ENCODE data around the gene ERCC3. TPM values are rescaled to one million over a fixed set of nuclear protein-coding genes. Genes with fewer than 3 reads are reported as not detected.

The ERCC3 gene
- polyA plus RNA-seq, 1 of the 3 experiments (the other 2 are of a cell fraction): 84.8 TPM

DNA sequence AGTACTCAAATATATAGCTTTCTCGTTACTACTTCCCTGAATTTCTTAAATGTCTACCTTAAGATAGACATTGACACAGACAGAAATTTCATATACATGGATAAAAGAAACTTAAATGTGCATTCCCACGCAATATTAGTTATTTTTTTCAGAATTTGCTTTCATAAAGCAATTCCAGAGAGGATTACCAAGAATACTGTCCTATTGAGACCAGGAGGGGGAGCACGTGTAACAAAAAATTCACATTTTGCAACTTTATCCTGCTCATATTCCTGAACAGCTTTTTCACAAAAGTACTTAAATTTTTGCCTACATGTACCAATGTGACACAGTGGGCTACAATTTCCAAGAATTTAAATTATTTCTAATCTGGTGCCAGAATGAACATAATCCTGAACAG is 30.7 kb upstream of the ERCC3 start:
- peak; percentile 50 for DNase-seq
- POLR2A ChIA-PET: no interaction called here

DNA sequence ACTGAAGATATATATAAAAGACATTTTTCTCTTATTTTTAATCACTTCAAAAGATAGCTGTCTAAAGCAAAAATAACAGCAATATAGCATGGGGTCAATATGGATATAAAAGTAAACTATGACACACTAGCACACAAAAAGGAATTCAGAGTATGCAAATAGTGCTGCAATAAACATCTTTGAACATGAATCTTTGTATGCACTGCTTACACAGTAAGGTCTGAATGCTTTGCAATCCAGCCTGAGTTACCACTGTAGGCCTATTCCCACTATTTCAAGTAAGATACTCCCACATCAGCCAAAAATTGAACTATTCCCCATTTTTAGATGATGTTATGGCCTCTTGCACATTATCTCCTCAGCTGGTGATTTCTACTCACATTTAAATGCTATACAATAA is 27.4 kb upstream of the ERCC3 start:
- Histone ChIP-seq H3K4me3 (ENCODE audit: low read depth in 2 of 2, low read length in 1 of 2) (no peak overlapping the region), H3K9me2 (no peaks in the 10 kb centered on the region), H3K27ac (ENCODE audit: low read depth in 2 of 2, low read length in 1 of 2) (no peak overlapping the region), H3K27me3 (ENCODE audit: insufficient read depth) (no peaks in the 10 kb centered on the region), H3F3A (replicated peaks; ENCODE audit: insufficient read depth) (peaks cover 10% of the 10 kb centered on the region), H4K20me1 (ENCODE audit: insufficient read depth) (no peaks in the 10 kb centered on the region), H3K4me2 (no peak overlapping the region), H2AFZ (ENCODE audit: low read depth) (no peak overlapping the region), H3K9ac (no peak overlapping the region), H3K9me3 (no peaks in the 10 kb centered on the region), H3K36me3 (replicated peaks in 1 of 2; ENCODE audit: control insufficient read depth in 1 of 2, insufficient read depth in 2 of 2, low read length in 1 of 2) (peaks cover 65 to 78% of the 10 kb centered on the region in 2 experiments), H3K4me1 (ENCODE audit: control insufficient read depth in 1 of 2, insufficient read depth in 2 of 2, low read depth in 1 of 2, low read length in 1 of 2) (no peaks in the 10 kb centered on the region; a peak in 1 of 4 replicates), H3K79me2 (ENCODE audit: insufficient read depth) (peaks cover 8% of the 10 kb centered on the region)
- CTCF ChIA-PET: interaction anchor here (1.2 to 9.4 kb wide), 2 partner anchors 12 to 159 kb away, joined by 4 to 121 read pairs; no protein-coding TSS in a partner anchor
- TF ChIP-seq, protein P1, sequence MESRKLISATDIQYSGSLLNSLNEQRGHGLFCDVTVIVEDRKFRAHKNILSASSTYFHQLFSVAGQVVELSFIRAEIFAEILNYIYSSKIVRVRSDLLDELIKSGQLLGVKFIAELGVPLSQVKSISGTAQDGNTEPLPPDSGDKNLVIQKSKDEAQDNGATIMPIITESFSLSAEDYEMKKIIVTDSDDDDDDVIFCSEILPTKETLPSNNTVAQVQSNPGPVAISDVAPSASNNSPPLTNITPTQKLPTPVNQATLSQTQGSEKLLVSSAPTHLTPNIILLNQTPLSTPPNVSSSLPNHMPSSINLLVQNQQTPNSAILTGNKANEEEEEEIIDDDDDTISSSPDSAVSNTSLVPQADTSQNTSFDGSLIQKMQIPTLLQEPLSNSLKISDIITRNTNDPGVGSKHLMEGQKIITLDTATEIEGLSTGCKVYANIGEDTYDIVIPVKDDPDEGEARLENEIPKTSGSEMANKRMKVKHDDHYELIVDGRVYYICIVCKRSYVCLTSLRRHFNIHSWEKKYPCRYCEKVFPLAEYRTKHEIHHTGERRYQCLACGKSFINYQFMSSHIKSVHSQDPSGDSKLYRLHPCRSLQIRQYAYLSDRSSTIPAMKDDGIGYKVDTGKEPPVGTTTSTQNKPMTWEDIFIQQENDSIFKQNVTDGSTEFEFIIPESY (IDR thresholded peaks at IDR 0.05; ENCODE audit: borderline replicate concordance, low read depth): no peak
- no peak for TF ChIP-seq GABPA (IDR thresholded peaks at IDR 0.05; ENCODE audit: low read depth)
- TF ChIP-seq TAF1 (IDR thresholded peaks at IDR 0.05; ENCODE audit: borderline replicate concordance, low read depth, low read length): no peak
- TF ChIP-seq RXRA (IDR thresholded peaks at IDR 0.05; ENCODE audit: borderline replicate concordance, low read depth): no peak
- TF ChIP-seq RFX5 (IDR thresholded peaks at IDR 0.05; ENCODE audit: low read length): no peak
- TF ChIP-seq FOXM1 (IDR thresholded peaks at IDR 0.05; ENCODE audit: low read depth): no peak
- no peak for TF ChIP-seq NFIC (IDR thresholded peaks at IDR 0.05; ENCODE audit: borderline replicate concordance)
- TF ChIP-seq SMC3 (IDR thresholded peaks at IDR 0.05; ENCODE audit: low read depth, low read length): no peak
- TF ChIP-seq EZH2phosphoT487 (IDR thresholded peaks at IDR 0.05; ENCODE audit: borderline replicate concordance, low read depth): no peak
- TF ChIP-seq EP300 (IDR thresholded peaks at IDR 0.05; ENCODE audit: borderline replicate concordance in 1 of 2, low read depth in 1 of 2, low read length in 1 of 2): no peak
- no peak for TF ChIP-seq CHD2 (IDR thresholded peaks at IDR 0.05; ENCODE audit: low read length, partially characterized antibody)
- no peak for TF ChIP-seq MXI1 (IDR thresholded peaks at IDR 0.05; ENCODE audit: low read depth, low read length)
- no peak for DNase-seq
- POLR2A ChIA-PET: no interaction called here

More for the DNA sequence above, 30.7 kb upstream of the ERCC3 start:
- no peaks in the 10 kb centered on the region for H4K20me1 ChIP-seq (ENCODE audit: insufficient read depth)
- H3K9ac ChIP-seq: no peak overlapping the region
- CTCF ChIA-PET: interaction anchor here (0.6 to 9.4 kb wide), 46 partner anchors 9 to 533 kb away, joined by 3 to 121 read pairs (median 5); partner anchors contain the start of genes BIN1, LIMS2 and MAP3K2
- H3F3A ChIP-seq (replicated peaks; ENCODE audit: insufficient read depth): peaks cover 14% of the 10 kb centered on the region
- no peaks in the 10 kb centered on the region for H3K9me3 ChIP-seq
- H3K36me3 ChIP-seq (replicated peaks in 1 of 2; ENCODE audit: control insufficient read depth in 1 of 2, insufficient read depth in 2 of 2, low read length in 1 of 2): peaks cover 64 to 75% of the 10 kb centered on the region in 2 experiments
- peaks cover 13% of the 10 kb centered on the region for H3K79me2 ChIP-seq (ENCODE audit: insufficient read depth)
- H3K4me3 ChIP-seq (ENCODE audit: low read depth in 2 of 2, low read length in 1 of 2): no peak overlapping the region; a peak in 1 of 4 replicates
- no peak overlapping the region for H3K27ac ChIP-seq (ENCODE audit: low read depth in 2 of 2, low read length in 1 of 2)
- no peak overlapping the region for H2AFZ ChIP-seq (ENCODE audit: low read depth)
- 44% methylated on average over 3 of the region's 3 CpGs for WGBS (ENCODE audit: low lambda C conversion rate)
- no peaks in the 10 kb centered on the region for H3K27me3 ChIP-seq (ENCODE audit: insufficient read depth)
- H3K4me2 ChIP-seq: no peak overlapping the region
- TF ChIP-seq, protein P2, sequence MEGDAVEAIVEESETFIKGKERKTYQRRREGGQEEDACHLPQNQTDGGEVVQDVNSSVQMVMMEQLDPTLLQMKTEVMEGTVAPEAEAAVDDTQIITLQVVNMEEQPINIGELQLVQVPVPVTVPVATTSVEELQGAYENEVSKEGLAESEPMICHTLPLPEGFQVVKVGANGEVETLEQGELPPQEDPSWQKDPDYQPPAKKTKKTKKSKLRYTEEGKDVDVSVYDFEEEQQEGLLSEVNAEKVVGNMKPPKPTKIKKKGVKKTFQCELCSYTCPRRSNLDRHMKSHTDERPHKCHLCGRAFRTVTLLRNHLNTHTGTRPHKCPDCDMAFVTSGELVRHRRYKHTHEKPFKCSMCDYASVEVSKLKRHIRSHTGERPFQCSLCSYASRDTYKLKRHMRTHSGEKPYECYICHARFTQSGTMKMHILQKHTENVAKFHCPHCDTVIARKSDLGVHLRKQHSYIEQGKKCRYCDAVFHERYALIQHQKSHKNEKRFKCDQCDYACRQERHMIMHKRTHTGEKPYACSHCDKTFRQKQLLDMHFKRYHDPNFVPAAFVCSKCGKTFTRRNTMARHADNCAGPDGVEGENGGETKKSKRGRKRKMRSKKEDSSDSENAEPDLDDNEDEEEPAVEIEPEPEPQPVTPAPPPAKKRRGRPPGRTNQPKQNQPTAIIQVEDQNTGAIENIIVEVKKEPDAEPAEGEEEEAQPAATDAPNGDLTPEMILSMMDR (IDR thresholded peaks at IDR 0.05): peak; percentile 81
- no peak for TF ChIP-seq EP300 (IDR thresholded peaks at IDR 0.05; ENCODE audit: borderline replicate concordance in 1 of 2, low read depth in 1 of 2, low read length in 1 of 2)
- TF ChIP-seq SIN3A (IDR thresholded peaks at IDR 0.05; ENCODE audit: borderline replicate concordance, low read depth, low read length): no peak
- no peak for TF ChIP-seq TAF1 (IDR thresholded peaks at IDR 0.05; ENCODE audit: borderline replicate concordance, low read depth, low read length)
- TF ChIP-seq, protein P3, sequence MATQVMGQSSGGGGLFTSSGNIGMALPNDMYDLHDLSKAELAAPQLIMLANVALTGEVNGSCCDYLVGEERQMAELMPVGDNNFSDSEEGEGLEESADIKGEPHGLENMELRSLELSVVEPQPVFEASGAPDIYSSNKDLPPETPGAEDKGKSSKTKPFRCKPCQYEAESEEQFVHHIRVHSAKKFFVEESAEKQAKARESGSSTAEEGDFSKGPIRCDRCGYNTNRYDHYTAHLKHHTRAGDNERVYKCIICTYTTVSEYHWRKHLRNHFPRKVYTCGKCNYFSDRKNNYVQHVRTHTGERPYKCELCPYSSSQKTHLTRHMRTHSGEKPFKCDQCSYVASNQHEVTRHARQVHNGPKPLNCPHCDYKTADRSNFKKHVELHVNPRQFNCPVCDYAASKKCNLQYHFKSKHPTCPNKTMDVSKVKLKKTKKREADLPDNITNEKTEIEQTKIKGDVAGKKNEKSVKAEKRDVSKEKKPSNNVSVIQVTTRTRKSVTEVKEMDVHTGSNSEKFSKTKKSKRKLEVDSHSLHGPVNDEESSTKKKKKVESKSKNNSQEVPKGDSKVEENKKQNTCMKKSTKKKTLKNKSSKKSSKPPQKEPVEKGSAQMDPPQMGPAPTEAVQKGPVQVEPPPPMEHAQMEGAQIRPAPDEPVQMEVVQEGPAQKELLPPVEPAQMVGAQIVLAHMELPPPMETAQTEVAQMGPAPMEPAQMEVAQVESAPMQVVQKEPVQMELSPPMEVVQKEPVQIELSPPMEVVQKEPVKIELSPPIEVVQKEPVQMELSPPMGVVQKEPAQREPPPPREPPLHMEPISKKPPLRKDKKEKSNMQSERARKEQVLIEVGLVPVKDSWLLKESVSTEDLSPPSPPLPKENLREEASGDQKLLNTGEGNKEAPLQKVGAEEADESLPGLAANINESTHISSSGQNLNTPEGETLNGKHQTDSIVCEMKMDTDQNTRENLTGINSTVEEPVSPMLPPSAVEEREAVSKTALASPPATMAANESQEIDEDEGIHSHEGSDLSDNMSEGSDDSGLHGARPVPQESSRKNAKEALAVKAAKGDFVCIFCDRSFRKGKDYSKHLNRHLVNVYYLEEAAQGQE (IDR thresholded peaks at IDR 0.05; ENCODE audit: low read depth, low read length): no peak
- TF ChIP-seq TEAD4 (IDR thresholded peaks at IDR 0.05; ENCODE audit: borderline replicate concordance, insufficient read depth): no peak
- peak; percentile 78 for TF ChIP-seq RAD21 (IDR thresholded peaks at IDR 0.05; ENCODE audit: low read length)
- TF ChIP-seq SMC3 (IDR thresholded peaks at IDR 0.05; ENCODE audit: low read depth, low read length): peak; percentile 70
- no peak for TF ChIP-seq FOXM1 (IDR thresholded peaks at IDR 0.05; ENCODE audit: low read depth)
- no peak for TF ChIP-seq NFIC (IDR thresholded peaks at IDR 0.05; ENCODE audit: borderline replicate concordance)
- no peaks in the 10 kb centered on the region; a peak in 1 of 4 replicates for H3K4me1 ChIP-seq (ENCODE audit: control insufficient read depth in 1 of 2, insufficient read depth in 2 of 2, low read depth in 1 of 2, low read length in 1 of 2)
- no peaks in the 10 kb centered on the region for H3K9me2 ChIP-seq
